EL (cell line): ENCODE measurements around the gene MCCD1.
"Not testable (repeated sequence)": the region's sequence is repeated elsewhere in the genome, so short reads cannot be mapped to it uniquely, and the experiment has no call there.

Experiments used
- DNase-seq: peaks from one replicate; pipeline ENCODE4 v3.0.0-alpha.2; 2016

Gene MCCD1

GRCh38 chr6:31528821-31529328, at the start of gene MCCD1:
MCCD1 (plus strand) TSS chr6:31528962; CDS start chr6:31529015, 53 bp downstream.
- no peak for DNase-seq

GRCh38 chr6:31479151-31479932, 49.4 kb upstream of the MCCD1 start:
- no peak for DNase-seq

- DNase-seq = no peak
Measured at GRCh38 chr6:31479933-31480535, 48.7 kb upstream of the MCCD1 start.

GRCh38 chr6:31480574-31480973, 48.2 kb upstream of the MCCD1 start:
- DNase-seq = no peak

- DNase-seq = no peak
Measured at GRCh38 chr6:31483392-31483791, 45.4 kb upstream of the MCCD1 start.

GRCh38 chr6:31485055-31485454, 43.7 kb upstream of the MCCD1 start:
- peak; percentile 34 for DNase-seq

GRCh38 chr6:31486065-31486837, 42.5 kb upstream of the MCCD1 start:
- not testable (repeated sequence) for DNase-seq

- not testable (repeated sequence) for DNase-seq
Measured at GRCh38 chr6:31487674-31488073, 41.1 kb upstream of the MCCD1 start.

- no peak for DNase-seq
Measured at GRCh38 chr6:31489086-31489485, 39.7 kb upstream of the MCCD1 start.

- no peak for DNase-seq
Measured at GRCh38 chr6:31490115-31490873, 38.5 kb upstream of the MCCD1 start.

GRCh38 chr6:31493550-31493874, 35.2 kb upstream of the MCCD1 start:
- not testable (repeated sequence) for DNase-seq

GRCh38 chr6:31493875-31494694, 34.7 kb upstream of the MCCD1 start:
- DNase-seq = peak; percentile 85

- DNase-seq = peak; percentile 78
Measured at GRCh38 chr6:31495580-31495979, 33.2 kb upstream of the MCCD1 start.

- not testable (repeated sequence) for DNase-seq
Measured at GRCh38 chr6:31496826-31497225, 31.9 kb upstream of the MCCD1 start.

- DNase-seq = peak; percentile 89
Measured at GRCh38 chr6:31497531-31498476, 31.0 kb upstream of the MCCD1 start, which contains the start of gene MICB. MICB (plus strand) TSS chr6:31498145; CDS start chr6:31498194, 49 bp downstream.

GRCh38 chr6:31498748-31499147, 30.0 kb upstream of the MCCD1 start:
- DNase-seq = no peak

- not testable (repeated sequence) for DNase-seq
Measured at GRCh38 chr6:31499648-31500047, 29.1 kb upstream of the MCCD1 start.

- no peak for DNase-seq
Measured at GRCh38 chr6:31502586-31502985, 26.2 kb upstream of the MCCD1 start.

- not testable (repeated sequence) for DNase-seq
Measured at GRCh38 chr6:31509036-31509435, 19.7 kb upstream of the MCCD1 start.

- DNase-seq = no peak
Measured at GRCh38 chr6:31510007-31510406, 18.8 kb upstream of the MCCD1 start.
